ENCODE measurements around the gene MORN3.
"Not testable (repeated sequence)": the region's sequence is repeated elsewhere in the genome, so short reads cannot be mapped to it uniquely, and the experiment has no call there.

The MORN3 gene

GRCh38 chr12:121669521-121669900, at the start of gene MORN3:
MORN3 (minus strand) TSS chr12:121669654; CDS start chr12:121669483, 171 bp downstream.
- no peak for DNase-seq (ENCODE audit: low read depth)
- TF ChIP-seq CTCF (conservative IDR thresholded peaks at IDR 0.05; ENCODE audit: low read length), result no peak
- H3K4me3 ChIP-seq (ENCODE audit: low read length), result no peak within 1 kb of the TSS

- no peak for TF ChIP-seq CTCF (conservative IDR thresholded peaks at IDR 0.05; ENCODE audit: low read length)
- DNase-seq (ENCODE audit: low read depth), result no peak
Measured at GRCh38 chr12:121718653-121719239, 49.3 kb upstream of the MORN3 start.

GRCh38 chr12:121717041-121717699, 47.7 kb upstream of the MORN3 start:
- peak; percentile 84 for DNase-seq (ENCODE audit: low read depth)
- H3K4me3 ChIP-seq (ENCODE audit: low read length), result no peak overlapping the region
- TF ChIP-seq CTCF (conservative IDR thresholded peaks at IDR 0.05; ENCODE audit: low read length), result no peak

More at GRCh38 chr12:121718653-121719239, 49.3 kb upstream of the MORN3 start:
- H3K4me3 ChIP-seq (ENCODE audit: low read length), result no peak overlapping the region

- H3K4me3 ChIP-seq (ENCODE audit: low read length), result no peak overlapping the region
- TF ChIP-seq CTCF (conservative IDR thresholded peaks at IDR 0.05; ENCODE audit: low read length), result no peak
- DNase-seq (ENCODE audit: low read depth), result no peak
Measured at GRCh38 chr12:121715862-121716435, 46.5 kb upstream of the MORN3 start.

GRCh38 chr12:121715055-121715454, 45.6 kb upstream of the MORN3 start:
- not testable (repeated sequence) for H3K4me3 ChIP-seq (ENCODE audit: low read length)

GRCh38 chr12:121713793-121714192, 44.3 kb upstream of the MORN3 start:
- no peak for DNase-seq (ENCODE audit: low read depth)
- no peak for TF ChIP-seq CTCF (conservative IDR thresholded peaks at IDR 0.05; ENCODE audit: low read length)
- peak overlapping the region; percentile 94 for H3K4me3 ChIP-seq (ENCODE audit: low read length)

More at GRCh38 chr12:121715055-121715454, 45.6 kb upstream of the MORN3 start:
- not testable (repeated sequence) for DNase-seq (ENCODE audit: low read depth)

GRCh38 chr12:121713257-121713777, 43.9 kb upstream of the MORN3 start:
- peak overlapping the region; percentile 94 for H3K4me3 ChIP-seq (ENCODE audit: low read length)
- no peak for DNase-seq (ENCODE audit: low read depth)
- no peak for TF ChIP-seq CTCF (conservative IDR thresholded peaks at IDR 0.05; ENCODE audit: low read length)
